D341Med (cell line): ENCODE data around the gene ABO.
"Not testable (repeated sequence)": the region's sequence is repeated elsewhere in the genome, so short reads cannot be mapped to it uniquely, and the experiment has no call there.

ENCODE experiments used
- DNase-seq: peaks from one replicate; pipeline ENCODE4 v3.0.0; 2012; ENCODE audit warnings: low spot score

ABO gene

GRCh38 chr9:133290751-133291302 is 15.8 kb upstream of the ABO start:
- DNase-seq = no peak

- no peak for DNase-seq
Measured at GRCh38 chr9:133286523-133286922, 11.5 kb upstream of the ABO start.

GRCh38 chr9:133285252-133285775 is 10.3 kb upstream of the ABO start:
- no peak for DNase-seq

GRCh38 chr9:133284362-133284761 is 9.4 kb upstream of the ABO start:
- no peak for DNase-seq

GRCh38 chr9:133283255-133284032 is 8.4 kb upstream of the ABO start:
- not testable (repeated sequence) for DNase-seq

GRCh38 chr9:133282464-133283238 is 7.7 kb upstream of the ABO start:
- no peak for DNase-seq

- no peak for DNase-seq
Measured at GRCh38 chr9:133280392-133280791, 5.4 kb upstream of the ABO start.

GRCh38 chr9:133278161-133279114 is 3.4 kb upstream of the ABO start:
- DNase-seq = no peak

GRCh38 chr9:133277467-133277866 is 2.5 kb upstream of the ABO start:
- DNase-seq = no peak

GRCh38 chr9:133276923-133277322 is 1.9 kb upstream of the ABO start:
- DNase-seq = no peak

- no peak for DNase-seq
Measured at GRCh38 chr9:133276001-133276884, 1.2 kb upstream of the ABO start.

- peak; percentile 41 for DNase-seq
Measured at GRCh38 chr9:133274236-133275104, 531 bp downstream of the ABO start.

GRCh38 chr9:133273819-133274218 is 1.2 kb downstream of the ABO start:
- no peak for DNase-seq

GRCh38 chr9:133273098-133273497 is 1.9 kb downstream of the ABO start:
- DNase-seq = no peak

GRCh38 chr9:133269537-133270362 is 5.3 kb downstream of the ABO start:
- no peak for DNase-seq

GRCh38 chr9:133269136-133269535 is 5.9 kb downstream of the ABO start:
- DNase-seq = not testable (repeated sequence)

- no peak for DNase-seq
Measured at GRCh38 chr9:133268335-133269056, 6.5 kb downstream of the ABO start.

GRCh38 chr9:133264235-133264764 is 10.7 kb downstream of the ABO start:
- DNase-seq = no peak
